Measurements from ENCODE around the gene SLC22A4. TPM values are rescaled to one million over a fixed set of nuclear protein-coding genes. Genes with fewer than 3 reads are reported as not detected.

Gene SLC22A4
- total RNA-seq, 1 experiment from 2014 or later = 0.72 TPM

- no peak overlapping the region for H3K4ac ChIP-seq (ENCODE audit: low read depth, low read length)
- H3K4me2 ChIP-seq (ENCODE audit: insufficient read depth, insufficient read length, low read length) = no peak overlapping the region
- H3T11ph ChIP-seq (ENCODE audit: low read length) = no peak overlapping the region
- H3K9me3 ChIP-seq (ENCODE audit: control insufficient read depth, low read depth, low read length) = no peaks in the 10 kb centered on the region
- no peaks in the 10 kb centered on the region for H3K23me2 ChIP-seq (ENCODE audit: insufficient read length, low read depth, low read length, poor library complexity, severe bottlenecking)
- H3K9ac ChIP-seq (ENCODE audit: extremely low read depth, insufficient read length, low read length) = no peak overlapping the region
- Mint-ChIP-seq H3K9me3 (no peaks in the 10 kb centered on the region; a peak in 1 of 5 replicates), H3K27ac (no peak overlapping the region), H3K4me1 (peaks cover 7 to 12% of the 10 kb centered on the region in 2 experiments), H3K4me3 (no peak overlapping the region), H3K36me3 (ENCODE audit: insufficient read depth in 1 of 3, low read depth in 3 of 3) (peaks cover 0 to 7% (median 0%) of the 10 kb centered on the region in 3 experiments; a peak in 2 of 7 replicates), H3K27me3 (ENCODE audit: low read depth) (no peaks in the 10 kb centered on the region)
- peaks cover 3% of the 10 kb centered on the region; the same call in 1 of the 2 replicates for H3K4me1 ChIP-seq (ENCODE audit: insufficient read depth, low read length)
- H3K79me2 ChIP-seq (ENCODE audit: insufficient read depth, low read length) = no peaks in the 10 kb centered on the region
- H2BK12ac ChIP-seq (ENCODE audit: insufficient read length, low read depth, low read length) = no peak overlapping the region
- no peak overlapping the region for H3K27ac ChIP-seq (ENCODE audit: insufficient read length, low read depth, low read length)
- H4K20me1 ChIP-seq (ENCODE audit: control insufficient read depth, insufficient read depth, insufficient read length) = no peaks in the 10 kb centered on the region
- no peak overlapping the region for H3K56ac ChIP-seq (ENCODE audit: insufficient read length, low read depth, low read length)
- no peak overlapping the region for H3K18ac ChIP-seq (ENCODE audit: insufficient read length, low read depth, low read length)
- no peak overlapping the region for H4K91ac ChIP-seq (ENCODE audit: insufficient read length, low read depth, low read length)
- H3K79me1 ChIP-seq (ENCODE audit: insufficient read depth, low read depth, low read length, poor library complexity, severe bottlenecking) = no peaks in the 10 kb centered on the region
- no peaks in the 10 kb centered on the region for H3K27me3 ChIP-seq (ENCODE audit: insufficient read depth, low read length)
- H2AFZ ChIP-seq (ENCODE audit: low read length) = no peak overlapping the region
- no peak overlapping the region for H3K14ac ChIP-seq (ENCODE audit: insufficient read depth, low read length)
- no peak overlapping the region for H2AK5ac ChIP-seq (ENCODE audit: insufficient read length, low read length)
- H4K8ac ChIP-seq (replicated peaks; ENCODE audit: insufficient read length, low read depth, low read length) = no peak overlapping the region
- H2BK5ac ChIP-seq (ENCODE audit: insufficient read length, low read length) = no peak overlapping the region
- H2BK15ac ChIP-seq (ENCODE audit: low read depth, low read length) = no peak overlapping the region
- no peak overlapping the region for H3K23ac ChIP-seq (ENCODE audit: insufficient read length, low read depth, low read length)
- H2BK20ac ChIP-seq (ENCODE audit: low read depth, low read length, poor library complexity, severe bottlenecking) = no peak overlapping the region
- H2BK120ac ChIP-seq (ENCODE audit: low read depth, low read length, poor library complexity, severe bottlenecking) = no peak overlapping the region
- TF ChIP-seq CTCF (conservative IDR thresholded peaks at IDR 0.05) = no peak
- no peak overlapping the region for H4K5ac ChIP-seq (ENCODE audit: insufficient read length, low read depth, low read length)
- DNase-seq = no peak
- WGBS (ENCODE audit: extremely low coverage, insufficient read length, low lambda C conversion rate) = no CpG with 5 or more reads among the region's 1 CpG
Observed at GRCh38 chr5:132358775-132359174, 64.6 kb downstream of the SLC22A4 start.

Measured in H9 (cell line).